Vagina (tissue), 2 donors: ENCODE measurements around the gene CFAP90. TPM values are rescaled to one million over a fixed set of nuclear protein-coding genes. Genes with fewer than 3 reads are reported as not detected.
A peak's percentile ranks its signal among the peaks of the same experiment; 100 is the strongest.

Experiments used
- DNase-seq, 2 donors: peaks; one replicate each; pipeline ENCODE4 v3.0.0-alpha.2; 2017; ENCODE audit errors: extremely low spot score in 2 of 2
- H3K27ac ChIP-seq: fragments of 200-600 bp; sonication (generic); one replicate; pipeline ENCODE4 v1.5.1; 2019
- H3K27me3 ChIP-seq: fragments of 200-600 bp; sonication (generic); one replicate; pipeline ENCODE4 v1.5.1; 2019
- H3K36me3 ChIP-seq, 2 donors: fragments of 200-600 bp; sonication (generic); one replicate each; pipeline ENCODE4 v1.5.1; 2017 to 2019
- H3K4me1 ChIP-seq: fragments of 200-600 bp; sonication (generic); one replicate; pipeline ENCODE4 v1.5.1; 2019
- H3K4me3 ChIP-seq, 2 donors: fragments of 200-600 bp; sonication (generic); 1 replicate in 1 of 2; 2 replicates in 1 of 2; pipeline ENCODE4 v1.5.1; 2016 to 2019
- H3K9me3 ChIP-seq: fragments of 200-600 bp; sonication (generic); one replicate; pipeline ENCODE4 v1.5.1; 2019
- POLR2A ChIP-seq, 2 donors: fragments of 450-650 bp; IDR thresholded peaks; one replicate each; pipeline ENCODE4 v1.6.1; 2017; ENCODE audit warnings: antibody characterized with exemption in 2 of 2, mild to moderate bottlenecking in 2 of 2, moderate library complexity in 2 of 2
- POLR2AphosphoS5 ChIP-seq, 2 donors: sonication (generic); formaldehyde crosslinking; IDR thresholded peaks; one replicate each; pipeline ENCODE4 v1.9.0; 2017; ENCODE audit warnings: antibody characterized with exemption in 2 of 2, mild to moderate bottlenecking in 2 of 2, low read depth in 1 of 2; ENCODE audit not compliant: insufficient read depth in 1 of 2
- intact Hi-C: fragments of 100-400 bp; cut with DNase I; formaldehyde crosslinking; loops from one replicate; pipeline ENCODE4 v1.15.1; 2023
- total RNA-seq: library from RNA; depleted of rRNA; stranded (reverse); fragments of >200 nt; gene quantifications from one replicate; pipeline ENCODE4 v1.2.3, GENCODE V29; 2016
- TF ChIP-seq, protein P1 (sequence below), 3 experiments: fragments of 450-650 bp in 2 of 3; fragments of 200-600 bp in 1 of 3; sonication (generic) in 1 of 3; IDR thresholded peaks; one replicate each; pipeline ENCODE4 v1.5.1; 2017 to 2019; ENCODE audit warnings: antibody characterized with exemption in 3 of 3, mild to moderate bottlenecking in 2 of 3, moderate library complexity in 2 of 3

The CFAP90 gene
- total RNA-seq, 1 donor from 2014 or later, result 2.5 TPM

DNA sequence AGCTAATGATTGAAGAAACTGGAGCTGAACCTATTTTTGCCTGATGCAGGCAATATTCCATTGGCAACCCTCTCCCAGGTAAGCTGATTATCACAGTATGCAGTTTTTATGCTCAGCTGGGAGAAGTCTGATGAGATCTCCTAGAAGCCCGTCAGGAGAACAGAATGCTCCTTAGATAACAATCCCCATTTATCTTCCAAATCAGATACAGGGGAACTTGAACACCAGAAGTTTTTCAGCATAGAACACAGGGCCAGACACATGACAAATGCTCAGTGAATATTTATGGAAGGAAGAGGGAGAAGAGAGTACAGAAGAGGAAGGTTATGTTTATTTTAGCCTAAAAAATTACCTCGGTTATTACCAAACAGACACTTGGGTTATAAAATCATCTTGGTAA is 37.9 kb downstream of the CFAP90 start:
- Histone ChIP-seq H3K27ac (peak overlapping the region; percentile 14), H3K4me1 (no peaks in the 10 kb centered on the region), H3K9me3 (no peaks in the 10 kb centered on the region), H3K27me3 (no peaks in the 10 kb centered on the region), H3K36me3 (no peaks in the 10 kb centered on the region), H3K4me3 (no peak overlapping the region)
- TF ChIP-seq POLR2AphosphoS5 (IDR thresholded peaks at IDR 0.05; ENCODE audit: insufficient read depth in 1 of 2, low read depth in 1 of 2) (peak in 1 of 2 donors; percentile 11), POLR2A (IDR thresholded peaks at IDR 0.05) (no peak)
- no peak for DNase-seq
- intact Hi-C loops, result no loop called here

DNA sequence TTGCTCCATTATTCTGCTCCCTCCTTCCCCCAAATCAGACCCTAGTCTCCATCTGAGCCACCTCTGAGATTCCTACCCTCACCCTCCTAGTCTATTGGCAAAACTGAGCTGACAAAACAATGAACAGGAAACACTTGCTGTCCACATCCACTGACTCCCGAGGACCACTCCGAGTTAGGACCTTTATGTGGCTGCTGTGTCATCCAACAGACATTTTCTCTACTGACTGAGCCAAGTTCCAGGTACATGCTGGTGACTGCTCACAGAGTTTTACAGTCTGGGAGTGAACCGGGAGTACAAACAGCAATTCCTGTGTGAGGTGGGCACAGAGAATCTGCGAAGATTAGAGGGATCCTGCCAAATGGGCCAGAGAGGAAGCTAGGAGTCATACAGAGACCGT is 39.2 kb downstream of the CFAP90 start:
- no peak for DNase-seq
- H3K9me3 ChIP-seq, result no peaks in the 10 kb centered on the region
- no peak overlapping the region for H3K4me3 ChIP-seq
- H3K27me3 ChIP-seq, result no peaks in the 10 kb centered on the region
- no peak overlapping the region for H3K27ac ChIP-seq
- TF ChIP-seq, protein P1, sequence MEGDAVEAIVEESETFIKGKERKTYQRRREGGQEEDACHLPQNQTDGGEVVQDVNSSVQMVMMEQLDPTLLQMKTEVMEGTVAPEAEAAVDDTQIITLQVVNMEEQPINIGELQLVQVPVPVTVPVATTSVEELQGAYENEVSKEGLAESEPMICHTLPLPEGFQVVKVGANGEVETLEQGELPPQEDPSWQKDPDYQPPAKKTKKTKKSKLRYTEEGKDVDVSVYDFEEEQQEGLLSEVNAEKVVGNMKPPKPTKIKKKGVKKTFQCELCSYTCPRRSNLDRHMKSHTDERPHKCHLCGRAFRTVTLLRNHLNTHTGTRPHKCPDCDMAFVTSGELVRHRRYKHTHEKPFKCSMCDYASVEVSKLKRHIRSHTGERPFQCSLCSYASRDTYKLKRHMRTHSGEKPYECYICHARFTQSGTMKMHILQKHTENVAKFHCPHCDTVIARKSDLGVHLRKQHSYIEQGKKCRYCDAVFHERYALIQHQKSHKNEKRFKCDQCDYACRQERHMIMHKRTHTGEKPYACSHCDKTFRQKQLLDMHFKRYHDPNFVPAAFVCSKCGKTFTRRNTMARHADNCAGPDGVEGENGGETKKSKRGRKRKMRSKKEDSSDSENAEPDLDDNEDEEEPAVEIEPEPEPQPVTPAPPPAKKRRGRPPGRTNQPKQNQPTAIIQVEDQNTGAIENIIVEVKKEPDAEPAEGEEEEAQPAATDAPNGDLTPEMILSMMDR (IDR thresholded peaks at IDR 0.05), result no peak
- TF ChIP-seq POLR2A (IDR thresholded peaks at IDR 0.05) (no peak), POLR2AphosphoS5 (IDR thresholded peaks at IDR 0.05; ENCODE audit: insufficient read depth in 1 of 2, low read depth in 1 of 2) (no peak)
- H3K4me1 ChIP-seq, result no peaks in the 10 kb centered on the region
- intact Hi-C loops, result no loop called here
- no peaks in the 10 kb centered on the region for H3K36me3 ChIP-seq

- intact Hi-C loops, result no loop called here
- DNase-seq, result no peak
- TF ChIP-seq POLR2AphosphoS5 (IDR thresholded peaks at IDR 0.05; ENCODE audit: insufficient read depth in 1 of 2, low read depth in 1 of 2), result no peak
- no peak for TF ChIP-seq POLR2A (IDR thresholded peaks at IDR 0.05)
- TF ChIP-seq, protein P1 (IDR thresholded peaks at IDR 0.05), result no peak
- Histone ChIP-seq H3K36me3 (no peaks in the 10 kb centered on the region), H3K27ac (no peak overlapping the region), H3K4me3 (no peak overlapping the region), H3K4me1 (no peaks in the 10 kb centered on the region), H3K9me3 (no peaks in the 10 kb centered on the region), H3K27me3 (no peaks in the 10 kb centered on the region)
Measured at GRCh38 chr5:7808998-7809397, 41.9 kb downstream of the CFAP90 start.

- Histone ChIP-seq H3K36me3 (no peaks in the 10 kb centered on the region), H3K27me3 (no peaks in the 10 kb centered on the region), H3K4me1 (no peaks in the 10 kb centered on the region), H3K27ac (no peak overlapping the region), H3K4me3 (no peak overlapping the region), H3K9me3 (no peaks in the 10 kb centered on the region)
- intact Hi-C loops, result no loop called here
- TF ChIP-seq POLR2A (IDR thresholded peaks at IDR 0.05) (no peak), POLR2AphosphoS5 (IDR thresholded peaks at IDR 0.05; ENCODE audit: insufficient read depth in 1 of 2, low read depth in 1 of 2) (no peak)
- TF ChIP-seq, protein P1 (IDR thresholded peaks at IDR 0.05), result no peak
- no peak for DNase-seq
Measured at GRCh38 chr5:7805379-7805778, 45.6 kb downstream of the CFAP90 start.

DNA sequence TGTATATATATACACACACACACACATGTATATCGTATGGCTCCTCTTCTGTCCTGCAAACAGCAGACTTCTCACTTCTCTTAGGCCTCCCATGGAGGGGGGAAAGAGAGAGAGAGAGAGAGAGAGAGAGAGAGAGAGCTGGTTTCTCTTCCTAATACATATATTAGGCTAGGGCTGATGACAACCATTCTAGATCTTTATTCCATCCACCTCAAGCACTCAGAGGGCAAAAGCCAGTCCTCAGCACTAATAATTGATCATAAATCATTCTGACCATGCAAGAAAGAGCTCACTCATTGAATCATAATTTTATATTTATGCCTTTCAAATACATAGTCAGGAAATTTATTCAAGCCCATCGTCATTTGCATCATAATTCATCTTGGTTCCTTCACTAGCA is 47.0 kb downstream of the CFAP90 start:
- no peak overlapping the region for H3K27ac ChIP-seq
- H3K9me3 ChIP-seq, result no peaks in the 10 kb centered on the region
- no peak for TF ChIP-seq POLR2AphosphoS5 (IDR thresholded peaks at IDR 0.05; ENCODE audit: insufficient read depth in 1 of 2, low read depth in 1 of 2)
- TF ChIP-seq, protein P1 (IDR thresholded peaks at IDR 0.05), result no peak
- no peak for TF ChIP-seq POLR2A (IDR thresholded peaks at IDR 0.05)
- no peaks in the 10 kb centered on the region for H3K36me3 ChIP-seq
- no peaks in the 10 kb centered on the region for H3K4me1 ChIP-seq
- intact Hi-C loops, result no loop called here
- no peak overlapping the region for H3K4me3 ChIP-seq
- no peaks in the 10 kb centered on the region for H3K27me3 ChIP-seq
- DNase-seq, result no peak
